Ovary (tissue), 3 donors: Measurements from ENCODE around the gene CTDP1.

Experiments
- EP300 ChIP-seq: sonication (generic); formaldehyde crosslinking; IDR thresholded peaks from one replicate; pipeline ENCODE4 v1.6.1; 2017; ENCODE audit warnings: antibody characterized with exemption
- TF ChIP-seq, protein P1 (sequence below), 3 donors: fragments of 450-650 bp in 2 of 3; fragments of 200-600 bp in 1 of 3; IDR thresholded peaks; one replicate each; pipeline versions ENCODE4 v1.5.1 to v1.8.0; 2016 to 2022; ENCODE audit warnings: antibody characterized with exemption in 3 of 3, mild to moderate bottlenecking in 1 of 3
- donor health status: DM: no; HTN: no; CAD: no.

DNA sequence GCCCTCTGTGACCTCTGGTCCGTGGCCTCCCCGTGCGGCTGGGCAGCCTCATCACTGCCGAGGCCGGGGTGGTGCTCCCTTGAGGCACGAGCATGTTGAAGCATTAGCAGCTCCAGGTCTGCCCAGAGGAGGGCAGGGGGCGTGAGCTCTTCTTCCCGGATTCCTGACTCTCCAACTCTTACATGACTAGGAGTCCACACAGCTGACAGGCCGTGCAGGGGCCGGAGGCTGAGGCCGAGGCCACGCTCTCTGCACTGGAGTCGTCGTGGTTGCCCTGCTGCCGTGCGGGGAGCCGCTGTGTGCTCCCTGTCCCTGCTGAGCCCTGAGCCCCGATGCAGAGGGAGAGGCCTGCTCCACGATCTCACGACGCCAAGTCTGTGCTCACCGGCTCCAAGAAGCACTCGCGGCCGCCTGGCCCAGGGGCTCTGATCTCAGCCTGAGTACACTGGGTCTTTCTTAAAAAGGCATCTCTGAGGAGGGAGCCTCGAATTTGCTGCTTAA is 98.7 kb downstream of the CTDP1 start:
- no peak for TF ChIP-seq EP300
- TF ChIP-seq, protein P1, sequence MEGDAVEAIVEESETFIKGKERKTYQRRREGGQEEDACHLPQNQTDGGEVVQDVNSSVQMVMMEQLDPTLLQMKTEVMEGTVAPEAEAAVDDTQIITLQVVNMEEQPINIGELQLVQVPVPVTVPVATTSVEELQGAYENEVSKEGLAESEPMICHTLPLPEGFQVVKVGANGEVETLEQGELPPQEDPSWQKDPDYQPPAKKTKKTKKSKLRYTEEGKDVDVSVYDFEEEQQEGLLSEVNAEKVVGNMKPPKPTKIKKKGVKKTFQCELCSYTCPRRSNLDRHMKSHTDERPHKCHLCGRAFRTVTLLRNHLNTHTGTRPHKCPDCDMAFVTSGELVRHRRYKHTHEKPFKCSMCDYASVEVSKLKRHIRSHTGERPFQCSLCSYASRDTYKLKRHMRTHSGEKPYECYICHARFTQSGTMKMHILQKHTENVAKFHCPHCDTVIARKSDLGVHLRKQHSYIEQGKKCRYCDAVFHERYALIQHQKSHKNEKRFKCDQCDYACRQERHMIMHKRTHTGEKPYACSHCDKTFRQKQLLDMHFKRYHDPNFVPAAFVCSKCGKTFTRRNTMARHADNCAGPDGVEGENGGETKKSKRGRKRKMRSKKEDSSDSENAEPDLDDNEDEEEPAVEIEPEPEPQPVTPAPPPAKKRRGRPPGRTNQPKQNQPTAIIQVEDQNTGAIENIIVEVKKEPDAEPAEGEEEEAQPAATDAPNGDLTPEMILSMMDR (IDR thresholded peaks at IDR 0.05): no peak
